ENCODE results near the gene ADAMTS12.

DNA sequence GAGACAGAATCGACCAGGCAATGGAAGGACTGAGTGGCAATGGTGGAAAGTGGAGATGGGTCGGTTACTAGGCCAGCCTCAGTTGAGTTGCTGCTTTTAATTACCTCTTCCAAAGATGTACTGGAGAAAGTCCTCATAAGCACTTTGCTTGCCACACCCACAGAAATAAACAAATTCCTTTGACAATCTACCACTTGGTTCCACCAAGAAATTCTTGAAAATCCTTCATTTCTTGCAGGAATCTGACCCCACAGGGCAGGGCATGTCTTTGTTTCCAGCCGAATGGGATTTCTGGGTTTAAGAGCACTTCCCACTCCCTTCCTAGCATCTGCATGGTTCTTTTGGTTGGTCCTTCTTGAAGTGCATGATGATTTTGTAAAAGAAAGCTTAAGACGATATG, 54.5 kb downstream of the ADAMTS12 start:
- TF ChIP-seq CREB1 (CRISPR knock-in tag; IDR thresholded peaks at IDR 0.05; ENCODE audit: low read depth) (no peak), EZH2 (IDR thresholded peaks at IDR 0.05; ENCODE audit: low read depth, unreplicated experiment) (no peak), POLR2AphosphoS5 (IDR thresholded peaks at IDR 0.05; ENCODE audit: low read depth) (no peak), ZNF331 (CRISPR knock-in tag; IDR thresholded peaks at IDR 0.05; ENCODE audit: low read depth) (no peak), EZH2phosphoT487 (IDR thresholded peaks at IDR 0.05; ENCODE audit: unreplicated experiment) (no peak), STAT1 (IDR thresholded peaks at IDR 0.05; ENCODE audit: unreplicated experiment) (no peak), NANOG (IDR thresholded peaks at IDR 0.05; ENCODE audit: borderline replicate concordance) (no peak), JUNB (IDR thresholded peaks at IDR 0.05; ENCODE audit: unreplicated experiment) (no peak), ZNF114 (CRISPR knock-in tag; IDR thresholded peaks at IDR 0.05) (no peak)
- TF ChIP-seq, protein P1, sequence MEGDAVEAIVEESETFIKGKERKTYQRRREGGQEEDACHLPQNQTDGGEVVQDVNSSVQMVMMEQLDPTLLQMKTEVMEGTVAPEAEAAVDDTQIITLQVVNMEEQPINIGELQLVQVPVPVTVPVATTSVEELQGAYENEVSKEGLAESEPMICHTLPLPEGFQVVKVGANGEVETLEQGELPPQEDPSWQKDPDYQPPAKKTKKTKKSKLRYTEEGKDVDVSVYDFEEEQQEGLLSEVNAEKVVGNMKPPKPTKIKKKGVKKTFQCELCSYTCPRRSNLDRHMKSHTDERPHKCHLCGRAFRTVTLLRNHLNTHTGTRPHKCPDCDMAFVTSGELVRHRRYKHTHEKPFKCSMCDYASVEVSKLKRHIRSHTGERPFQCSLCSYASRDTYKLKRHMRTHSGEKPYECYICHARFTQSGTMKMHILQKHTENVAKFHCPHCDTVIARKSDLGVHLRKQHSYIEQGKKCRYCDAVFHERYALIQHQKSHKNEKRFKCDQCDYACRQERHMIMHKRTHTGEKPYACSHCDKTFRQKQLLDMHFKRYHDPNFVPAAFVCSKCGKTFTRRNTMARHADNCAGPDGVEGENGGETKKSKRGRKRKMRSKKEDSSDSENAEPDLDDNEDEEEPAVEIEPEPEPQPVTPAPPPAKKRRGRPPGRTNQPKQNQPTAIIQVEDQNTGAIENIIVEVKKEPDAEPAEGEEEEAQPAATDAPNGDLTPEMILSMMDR (conservative IDR thresholded peaks at IDR 0.05; ENCODE audit: low read depth in 2 of 2): no peak
- TF ChIP-seq, protein P2, sequence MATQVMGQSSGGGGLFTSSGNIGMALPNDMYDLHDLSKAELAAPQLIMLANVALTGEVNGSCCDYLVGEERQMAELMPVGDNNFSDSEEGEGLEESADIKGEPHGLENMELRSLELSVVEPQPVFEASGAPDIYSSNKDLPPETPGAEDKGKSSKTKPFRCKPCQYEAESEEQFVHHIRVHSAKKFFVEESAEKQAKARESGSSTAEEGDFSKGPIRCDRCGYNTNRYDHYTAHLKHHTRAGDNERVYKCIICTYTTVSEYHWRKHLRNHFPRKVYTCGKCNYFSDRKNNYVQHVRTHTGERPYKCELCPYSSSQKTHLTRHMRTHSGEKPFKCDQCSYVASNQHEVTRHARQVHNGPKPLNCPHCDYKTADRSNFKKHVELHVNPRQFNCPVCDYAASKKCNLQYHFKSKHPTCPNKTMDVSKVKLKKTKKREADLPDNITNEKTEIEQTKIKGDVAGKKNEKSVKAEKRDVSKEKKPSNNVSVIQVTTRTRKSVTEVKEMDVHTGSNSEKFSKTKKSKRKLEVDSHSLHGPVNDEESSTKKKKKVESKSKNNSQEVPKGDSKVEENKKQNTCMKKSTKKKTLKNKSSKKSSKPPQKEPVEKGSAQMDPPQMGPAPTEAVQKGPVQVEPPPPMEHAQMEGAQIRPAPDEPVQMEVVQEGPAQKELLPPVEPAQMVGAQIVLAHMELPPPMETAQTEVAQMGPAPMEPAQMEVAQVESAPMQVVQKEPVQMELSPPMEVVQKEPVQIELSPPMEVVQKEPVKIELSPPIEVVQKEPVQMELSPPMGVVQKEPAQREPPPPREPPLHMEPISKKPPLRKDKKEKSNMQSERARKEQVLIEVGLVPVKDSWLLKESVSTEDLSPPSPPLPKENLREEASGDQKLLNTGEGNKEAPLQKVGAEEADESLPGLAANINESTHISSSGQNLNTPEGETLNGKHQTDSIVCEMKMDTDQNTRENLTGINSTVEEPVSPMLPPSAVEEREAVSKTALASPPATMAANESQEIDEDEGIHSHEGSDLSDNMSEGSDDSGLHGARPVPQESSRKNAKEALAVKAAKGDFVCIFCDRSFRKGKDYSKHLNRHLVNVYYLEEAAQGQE (IDR thresholded peaks at IDR 0.05; ENCODE audit: unreplicated experiment): no peak
- TF ChIP-seq, protein P3, sequence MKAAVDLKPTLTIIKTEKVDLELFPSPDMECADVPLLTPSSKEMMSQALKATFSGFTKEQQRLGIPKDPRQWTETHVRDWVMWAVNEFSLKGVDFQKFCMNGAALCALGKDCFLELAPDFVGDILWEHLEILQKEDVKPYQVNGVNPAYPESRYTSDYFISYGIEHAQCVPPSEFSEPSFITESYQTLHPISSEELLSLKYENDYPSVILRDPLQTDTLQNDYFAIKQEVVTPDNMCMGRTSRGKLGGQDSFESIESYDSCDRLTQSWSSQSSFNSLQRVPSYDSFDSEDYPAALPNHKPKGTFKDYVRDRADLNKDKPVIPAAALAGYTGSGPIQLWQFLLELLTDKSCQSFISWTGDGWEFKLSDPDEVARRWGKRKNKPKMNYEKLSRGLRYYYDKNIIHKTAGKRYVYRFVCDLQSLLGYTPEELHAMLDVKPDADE (IDR thresholded peaks at IDR 0.05): no peak
- TF ChIP-seq, protein P4, sequence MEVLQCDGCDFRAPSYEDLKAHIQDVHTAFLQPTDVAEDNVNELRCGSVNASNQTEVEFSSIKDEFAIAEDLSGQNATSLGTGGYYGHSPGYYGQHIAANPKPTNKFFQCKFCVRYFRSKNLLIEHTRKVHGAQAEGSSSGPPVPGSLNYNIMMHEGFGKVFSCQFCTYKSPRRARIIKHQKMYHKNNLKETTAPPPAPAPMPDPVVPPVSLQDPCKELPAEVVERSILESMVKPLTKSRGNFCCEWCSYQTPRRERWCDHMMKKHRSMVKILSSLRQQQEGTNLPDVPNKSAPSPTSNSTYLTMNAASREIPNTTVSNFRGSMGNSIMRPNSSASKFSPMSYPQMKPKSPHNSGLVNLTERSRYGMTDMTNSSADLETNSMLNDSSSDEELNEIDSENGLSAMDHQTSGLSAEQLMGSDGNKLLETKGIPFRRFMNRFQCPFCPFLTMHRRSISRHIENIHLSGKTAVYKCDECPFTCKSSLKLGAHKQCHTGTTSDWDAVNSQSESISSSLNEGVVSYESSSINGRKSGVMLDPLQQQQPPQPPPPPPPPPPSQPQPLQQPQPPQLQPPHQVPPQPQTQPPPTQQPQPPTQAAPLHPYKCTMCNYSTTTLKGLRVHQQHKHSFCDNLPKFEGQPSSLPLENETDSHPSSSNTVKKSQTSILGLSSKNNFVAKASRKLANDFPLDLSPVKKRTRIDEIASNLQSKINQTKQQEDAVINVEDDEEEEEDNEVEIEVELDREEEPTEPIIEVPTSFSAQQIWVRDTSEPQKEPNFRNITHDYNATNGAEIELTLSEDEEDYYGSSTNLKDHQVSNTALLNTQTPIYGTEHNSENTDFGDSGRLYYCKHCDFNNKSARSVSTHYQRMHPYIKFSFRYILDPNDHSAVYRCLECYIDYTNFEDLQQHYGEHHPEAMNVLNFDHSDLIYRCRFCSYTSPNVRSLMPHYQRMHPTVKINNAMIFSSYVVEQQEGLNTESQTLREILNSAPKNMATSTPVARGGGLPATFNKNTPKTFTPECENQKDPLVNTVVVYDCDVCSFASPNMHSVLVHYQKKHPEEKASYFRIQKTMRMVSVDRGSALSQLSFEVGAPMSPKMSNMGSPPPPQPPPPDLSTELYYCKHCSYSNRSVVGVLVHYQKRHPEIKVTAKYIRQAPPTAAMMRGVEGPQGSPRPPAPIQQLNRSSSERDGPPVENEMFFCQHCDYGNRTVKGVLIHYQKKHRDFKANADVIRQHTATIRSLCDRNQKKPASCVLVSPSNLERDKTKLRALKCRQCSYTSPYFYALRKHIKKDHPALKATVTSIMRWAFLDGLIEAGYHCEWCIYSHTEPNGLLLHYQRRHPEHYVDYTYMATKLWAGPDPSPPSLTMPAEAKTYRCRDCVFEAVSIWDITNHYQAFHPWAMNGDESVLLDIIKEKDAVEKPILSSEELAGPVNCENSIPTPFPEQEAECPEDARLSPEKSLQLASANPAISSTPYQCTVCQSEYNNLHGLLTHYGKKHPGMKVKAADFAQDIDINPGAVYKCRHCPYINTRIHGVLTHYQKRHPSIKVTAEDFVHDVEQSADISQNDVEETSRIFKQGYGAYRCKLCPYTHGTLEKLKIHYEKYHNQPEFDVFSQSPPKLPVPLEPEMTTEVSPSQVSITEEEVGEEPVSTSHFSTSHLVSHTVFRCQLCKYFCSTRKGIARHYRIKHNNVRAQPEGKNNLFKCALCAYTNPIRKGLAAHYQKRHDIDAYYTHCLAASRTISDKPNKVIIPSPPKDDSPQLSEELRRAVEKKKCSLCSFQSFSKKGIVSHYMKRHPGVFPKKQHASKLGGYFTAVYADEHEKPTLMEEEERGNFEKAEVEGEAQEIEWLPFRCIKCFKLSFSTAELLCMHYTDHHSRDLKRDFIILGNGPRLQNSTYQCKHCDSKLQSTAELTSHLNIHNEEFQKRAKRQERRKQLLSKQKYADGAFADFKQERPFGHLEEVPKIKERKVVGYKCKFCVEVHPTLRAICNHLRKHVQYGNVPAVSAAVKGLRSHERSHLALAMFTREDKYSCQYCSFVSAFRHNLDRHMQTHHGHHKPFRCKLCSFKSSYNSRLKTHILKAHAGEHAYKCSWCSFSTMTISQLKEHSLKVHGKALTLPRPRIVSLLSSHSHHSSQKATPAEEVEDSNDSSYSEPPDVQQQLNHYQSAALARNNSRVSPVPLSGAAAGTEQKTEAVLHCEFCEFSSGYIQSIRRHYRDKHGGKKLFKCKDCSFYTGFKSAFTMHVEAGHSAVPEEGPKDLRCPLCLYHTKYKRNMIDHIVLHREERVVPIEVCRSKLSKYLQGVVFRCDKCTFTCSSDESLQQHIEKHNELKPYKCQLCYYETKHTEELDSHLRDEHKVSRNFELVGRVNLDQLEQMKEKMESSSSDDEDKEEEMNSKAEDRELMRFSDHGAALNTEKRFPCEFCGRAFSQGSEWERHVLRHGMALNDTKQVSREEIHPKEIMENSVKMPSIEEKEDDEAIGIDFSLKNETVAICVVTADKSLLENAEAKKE (CRISPR knock-in tag; IDR thresholded peaks at IDR 0.05): no peak

Measured in GM23338 (cell line).